Endometrial microvascular endothelial cells (primary cell): ENCODE measurements around the gene NACA2. TPM values are rescaled to one million over a fixed set of nuclear protein-coding genes. Genes with fewer than 3 reads are reported as not detected.
"Not testable (repeated sequence)": the region's sequence is repeated elsewhere in the genome, so short reads cannot be mapped to it uniquely, and the experiment has no call there.

Experiments
- in situ Hi-C: cut with HindIII; loops from 2 replicates; pipeline ENCODE4 v1.10.0; 2017; ENCODE audit warnings: low sequenced_read_pairs, low pct_unique_long_range_greater_than_20kb; ENCODE audit errors: inconsistent ontology term
- total RNA-seq: library from RNA; depleted of rRNA; stranded (reverse); fragments of >200 nt; gene quantifications from one replicate; pipeline ENCODE4 v1.2.3, GENCODE V29; 2015; ENCODE audit errors: inconsistent ontology term

NACA2 gene
- total RNA-seq, 1 donor from 2014 or later = not detected

DNA sequence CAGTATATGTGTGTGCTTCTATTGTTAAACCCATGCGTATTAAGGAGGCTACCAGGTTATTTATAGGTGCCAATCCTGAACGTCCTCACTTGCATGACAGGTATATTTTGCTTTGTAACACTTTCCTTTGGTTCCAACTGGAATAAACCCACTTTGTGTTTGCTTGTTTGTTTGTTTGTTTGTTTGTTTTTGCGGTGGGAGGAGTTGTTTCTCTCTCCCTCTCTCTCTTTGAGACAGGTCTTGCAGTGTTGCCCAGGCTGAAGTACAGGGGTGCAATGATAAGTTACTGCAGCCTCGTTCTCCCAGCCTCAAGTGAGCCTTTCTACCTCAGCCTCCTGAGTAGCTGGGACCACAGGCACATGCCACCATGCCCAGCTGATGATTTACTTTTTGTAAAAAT, 28.7 kb downstream of the NACA2 start:
- in situ Hi-C loops = no loop called here

DNA sequence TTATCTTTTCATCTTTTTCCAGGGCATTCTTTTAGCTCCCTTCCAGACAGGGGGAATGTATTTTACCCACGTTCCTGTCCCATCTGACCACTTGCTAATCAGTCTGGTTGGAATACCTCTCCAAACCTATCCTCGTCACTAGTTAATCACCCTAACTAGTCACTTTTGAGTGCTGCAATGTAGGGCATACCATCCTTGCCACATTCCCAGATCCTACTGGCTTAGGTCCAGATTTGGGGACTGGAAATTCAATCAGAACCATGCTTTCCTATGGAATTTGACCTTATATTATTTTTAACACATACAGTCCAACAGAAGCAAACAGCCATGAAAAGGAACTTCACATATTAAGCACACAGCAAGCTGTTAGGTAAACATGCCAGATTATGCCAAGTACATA, 29.7 kb downstream of the NACA2 start:
- in situ Hi-C loops = no loop called here

DNA sequence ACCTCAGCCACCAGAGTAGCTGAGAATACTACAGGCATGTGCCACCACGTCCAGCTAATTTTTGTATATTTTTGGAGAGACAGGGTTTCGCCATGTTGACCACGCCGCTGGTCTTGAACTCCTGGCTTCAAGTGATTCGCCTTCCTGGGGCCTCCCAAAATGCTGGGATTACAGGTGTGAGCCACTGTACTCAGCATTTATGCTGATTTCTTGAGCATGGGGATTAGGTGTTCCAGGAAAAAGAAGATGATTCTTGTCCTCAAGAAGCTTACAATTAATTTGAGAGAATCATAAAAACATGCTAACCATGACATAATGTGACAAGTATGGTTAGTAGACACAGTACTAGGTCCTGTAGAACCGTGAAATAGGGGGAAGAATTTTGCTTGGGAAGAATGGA, 30.9 kb downstream of the NACA2 start:
- in situ Hi-C loops = no loop called here

DNA sequence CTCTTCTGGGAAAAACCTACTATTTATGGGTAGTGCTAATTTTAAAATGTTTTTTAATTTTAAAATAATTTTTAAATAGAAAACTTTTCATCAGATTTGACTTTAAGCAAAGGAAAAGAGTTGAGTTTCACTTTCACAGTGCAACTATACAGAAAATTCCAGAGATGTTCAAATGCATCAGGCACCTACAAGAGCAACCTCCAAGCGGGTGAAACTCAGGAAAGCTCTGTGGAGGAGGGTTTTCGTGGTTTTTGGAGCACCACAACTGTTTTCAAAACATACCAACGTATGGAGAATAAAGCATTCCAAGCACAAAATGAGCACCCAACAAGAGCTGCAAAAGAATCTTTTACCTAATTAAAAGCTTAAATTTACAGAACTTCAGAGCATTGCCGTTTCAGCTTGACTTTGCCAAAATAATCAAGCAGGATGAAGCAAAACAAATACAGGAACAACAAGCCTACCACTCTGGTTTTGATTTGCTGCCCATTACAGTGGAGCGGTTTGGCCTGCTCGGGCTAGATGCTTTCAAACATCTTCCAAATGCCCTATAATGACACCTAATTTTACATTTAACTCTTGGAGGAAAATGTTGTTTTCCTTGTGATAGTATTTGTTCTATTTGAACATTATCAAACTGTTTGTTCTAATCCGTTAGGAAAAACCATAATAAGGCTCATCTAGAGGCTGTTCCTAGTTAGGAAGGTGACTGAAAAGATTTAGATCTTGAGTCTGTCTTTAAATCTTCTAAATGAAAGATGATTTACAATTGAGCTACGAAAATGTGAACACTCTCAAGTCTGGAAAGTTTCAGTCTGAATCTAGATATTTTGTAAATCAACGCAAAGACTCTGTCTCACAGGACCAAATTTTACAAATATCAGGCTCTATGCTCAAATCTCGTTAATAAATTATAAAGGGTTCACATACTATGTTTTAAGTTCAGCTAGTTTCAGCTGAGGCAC, 34.5 kb downstream of the NACA2 start:
- in situ Hi-C loops = no loop called here

DNA sequence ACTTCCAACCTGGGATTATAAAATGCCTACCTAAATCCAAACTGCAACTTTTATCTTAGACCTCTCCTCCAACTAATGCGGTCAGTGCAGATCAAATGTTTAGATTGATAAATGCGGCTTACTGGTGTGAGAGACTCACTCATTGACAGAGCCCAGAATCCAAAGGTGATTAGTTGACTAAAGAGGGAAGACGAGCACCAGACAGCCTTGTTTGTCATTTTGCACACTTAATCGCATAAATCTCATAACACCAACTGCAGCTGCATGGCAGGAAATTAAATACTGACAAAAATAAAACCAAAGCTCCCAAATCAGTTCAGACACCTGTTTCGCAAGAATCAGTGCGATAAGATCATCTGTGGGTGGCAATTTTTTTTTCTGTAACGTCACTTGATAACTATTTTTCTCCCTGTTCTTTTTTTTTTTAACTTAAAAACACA, 35.9 kb downstream of the NACA2 start:
- in situ Hi-C loops = no loop called here

DNA sequence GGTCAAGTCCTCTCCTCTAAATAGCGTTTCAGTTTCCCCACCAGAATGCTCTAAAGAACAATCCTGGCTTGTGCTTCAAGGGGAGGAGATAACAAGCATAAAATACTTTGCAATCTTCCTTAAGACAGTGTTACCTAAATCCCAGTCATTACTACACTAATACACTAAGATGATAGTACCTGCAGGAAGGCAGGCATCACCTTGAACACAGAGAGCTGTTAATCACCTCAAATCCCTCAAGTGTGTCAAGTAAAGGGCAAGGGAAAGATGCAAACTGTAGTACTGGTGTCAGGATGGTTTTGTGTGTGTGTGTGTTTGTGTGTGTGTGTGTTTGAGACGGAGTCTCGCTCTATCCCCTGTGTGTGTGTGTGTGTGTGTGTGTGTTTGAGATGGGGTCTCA, 36.8 kb downstream of the NACA2 start:
- in situ Hi-C loops = no loop called here

DNA sequence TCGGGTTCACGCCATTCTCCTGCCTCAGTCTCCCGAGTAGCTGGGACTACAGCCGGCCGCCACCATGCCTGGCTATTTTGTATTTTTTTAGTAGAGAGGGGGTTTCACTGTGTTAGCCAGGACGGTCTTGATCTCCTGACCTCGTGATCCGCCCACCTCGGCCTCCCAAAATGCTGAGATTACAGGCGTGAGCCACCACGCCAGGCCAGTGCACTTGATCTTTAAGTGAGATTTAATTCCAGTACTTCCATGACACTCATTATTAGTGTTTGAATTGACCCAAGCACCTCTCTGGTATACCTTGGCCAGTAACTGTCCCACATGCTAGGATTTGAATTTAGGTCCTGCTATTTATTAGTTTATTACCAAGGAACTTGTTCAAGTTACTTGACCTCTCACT, 38.5 kb downstream of the NACA2 start:
- in situ Hi-C loops = not testable (repeated sequence)

DNA sequence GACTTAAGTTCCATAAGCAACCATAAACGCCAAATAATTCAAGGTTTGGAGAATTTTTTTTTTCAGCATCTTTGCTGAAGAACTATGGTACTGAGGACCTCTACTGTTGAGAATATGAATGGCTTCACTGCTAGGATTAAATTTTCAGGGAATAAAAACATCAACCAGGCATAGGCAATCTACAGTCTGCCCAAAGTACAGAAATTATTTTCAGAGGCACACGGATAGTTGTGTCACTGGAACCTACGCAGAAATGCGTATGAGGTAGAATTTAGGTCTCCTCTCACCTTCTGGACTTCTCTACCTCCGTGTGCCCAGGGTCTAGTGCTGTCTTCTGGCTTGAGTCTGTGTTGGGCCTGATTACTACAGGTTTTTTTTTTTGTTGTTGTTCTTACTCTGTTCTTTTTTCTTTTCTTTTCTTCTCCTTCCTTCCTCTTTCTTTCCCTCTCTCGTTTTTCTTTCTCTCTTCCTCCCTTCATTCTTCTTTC, 39.7 kb downstream of the NACA2 start:
- in situ Hi-C loops = no loop called here

DNA sequence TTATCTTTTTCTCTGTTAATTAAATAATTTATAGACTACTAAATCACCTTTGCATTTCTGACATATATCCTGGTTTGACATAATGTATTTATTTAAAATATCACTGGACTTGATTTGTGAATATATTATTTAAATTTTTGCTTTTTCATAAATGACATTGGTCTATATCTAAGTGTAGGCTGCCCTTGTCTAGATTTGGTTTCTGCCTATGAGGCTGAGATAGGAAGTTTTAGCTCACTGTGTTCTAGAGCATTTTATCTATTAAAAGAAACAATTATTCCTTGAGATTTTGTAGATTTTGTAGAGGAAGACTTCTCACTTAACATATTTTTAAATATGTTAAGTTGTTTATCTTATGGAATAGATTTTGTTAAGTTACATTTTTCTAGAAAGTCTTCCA, 43.9 kb downstream of the NACA2 start:
- in situ Hi-C loops = no loop called here

DNA sequence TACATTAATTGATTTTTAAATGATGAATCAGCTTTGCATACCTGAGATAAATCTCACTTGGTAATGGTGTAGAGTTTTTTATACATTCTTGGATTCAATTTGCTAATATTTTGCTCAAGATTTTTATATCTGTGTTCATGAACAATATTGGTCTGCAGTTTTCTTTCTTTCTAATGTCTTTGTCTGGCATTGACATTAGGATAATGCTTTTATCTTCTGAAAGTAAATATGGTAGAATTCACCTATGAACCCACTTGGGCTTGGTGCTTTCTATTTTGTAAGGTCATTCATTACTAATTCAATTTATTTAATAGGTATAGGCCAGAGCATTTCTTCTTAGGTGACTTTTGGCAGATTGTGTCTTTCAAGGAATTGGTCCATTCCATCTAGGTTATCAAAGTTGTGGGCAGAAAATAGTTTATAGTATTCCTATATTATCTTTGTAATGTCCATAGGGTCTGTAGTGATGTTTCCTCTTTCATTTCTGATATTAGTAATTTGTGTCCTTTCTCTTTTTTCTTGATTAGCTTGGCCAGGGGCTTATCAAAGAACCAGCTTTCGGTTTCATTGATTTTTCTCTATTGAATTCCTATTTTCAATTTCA, 45.6 kb downstream of the NACA2 start:
- in situ Hi-C loops = no loop called here

DNA sequence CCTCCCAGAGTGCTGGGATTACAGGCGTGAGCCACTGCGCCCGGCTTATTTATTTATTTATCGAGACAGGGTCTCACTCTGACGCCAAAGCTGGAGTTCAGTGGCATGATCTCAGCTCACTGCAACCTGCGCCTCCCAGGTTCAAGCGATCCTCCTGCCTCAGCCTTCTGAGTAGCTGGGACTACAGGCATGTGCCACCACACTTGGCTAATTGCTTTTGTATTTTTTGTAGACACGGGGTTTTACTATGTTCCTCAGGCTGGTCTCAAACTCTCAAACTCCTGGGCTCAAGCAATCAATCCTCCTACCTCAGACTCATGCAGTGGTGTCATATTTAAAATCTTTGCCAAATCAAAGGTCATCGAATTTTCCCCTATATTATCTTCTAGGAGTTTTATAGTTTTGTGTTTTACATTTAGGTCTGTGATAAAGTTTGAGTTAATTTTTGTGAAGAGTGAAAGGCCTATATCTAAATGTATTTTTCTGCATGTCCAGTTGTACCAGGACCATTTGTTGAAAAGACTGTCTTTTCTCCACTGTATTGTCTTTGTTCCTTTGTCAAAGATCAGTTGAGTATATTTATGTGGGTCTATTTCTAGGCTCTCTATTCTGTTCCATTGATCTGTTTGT, 47.1 kb downstream of the NACA2 start:
- in situ Hi-C loops = no loop called here

DNA sequence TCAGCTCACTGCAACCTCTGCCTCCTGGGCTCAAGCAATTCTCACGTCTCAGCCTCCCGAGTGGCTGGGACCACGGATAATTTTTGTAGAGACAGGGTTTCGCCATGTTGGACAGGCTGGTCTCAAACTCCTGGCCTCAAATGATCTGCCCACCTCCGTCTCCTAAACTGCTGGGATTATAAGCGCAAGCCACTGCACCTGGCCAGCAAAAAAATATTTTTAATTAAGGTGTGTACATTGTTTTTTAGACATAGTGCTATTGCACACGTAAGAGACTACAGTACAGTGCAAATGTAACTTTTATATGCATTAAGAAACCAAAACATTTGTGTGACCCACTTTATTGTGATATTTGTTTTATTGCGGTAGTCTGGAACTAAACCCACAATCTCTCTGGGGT, 49.0 kb downstream of the NACA2 start:
- in situ Hi-C loops = no loop called here

DNA sequence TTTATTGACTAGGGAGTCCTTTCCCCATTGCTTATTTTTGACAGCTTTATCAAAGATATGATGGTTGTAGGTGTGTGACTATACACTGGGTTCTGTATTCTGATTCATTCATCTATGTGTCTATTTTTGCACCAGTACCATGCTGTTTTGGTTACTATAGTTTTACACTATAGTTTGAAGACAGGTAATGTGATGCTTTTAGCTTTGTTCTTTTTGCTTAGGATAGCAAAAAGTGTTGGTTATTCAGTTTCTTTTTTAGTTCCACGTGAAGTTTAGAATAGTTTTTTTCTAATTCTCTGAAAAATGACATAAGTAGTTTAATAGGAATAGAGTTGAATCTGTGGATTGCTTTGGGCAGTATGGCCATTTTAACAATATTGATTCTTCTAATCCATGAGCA, 50.1 kb downstream of the NACA2 start:
- in situ Hi-C loops = no loop called here

Other genes with a start within 250 kb of the NACA2 start
- 0.19 TPM for gene TBX2, start 191.4 kb downstream of the NACA2 start, total RNA-seq
- gene TBX4, start 138.8 kb downstream of the NACA2 start, total RNA-seq = not detected